Keratinocyte (primary cell): ENCODE data around the gene IRGC. TPM values are rescaled to one million over a fixed set of nuclear protein-coding genes. Genes with fewer than 3 reads are reported as not detected.

Experiments used
- DNase-seq: peaks from one replicate; pipeline ENCODE4 v3.0.0-alpha.2; 2011; ENCODE audit warnings: low read depth, missing footprints, low spot score
- FAIRE-seq: peaks from 2 replicates; lab custom pipeline; 2011; peaks lifted over from hg19 to GRCh38; lab: Jason Lieb, UNC
- H2AFZ ChIP-seq: 2 replicates; pipeline ENCODE4 v1.6.0; 2012; ENCODE audit warnings: low read length, control low read depth, inconsistent platforms; ENCODE audit not compliant: control insufficient read depth
- H3K27ac ChIP-seq: 2 replicates; pipeline ENCODE4 v1.5.1; 2011; ENCODE audit warnings: low read length; ENCODE audit not compliant: control insufficient read depth, insufficient read depth
- H3K27me3 ChIP-seq: 3 replicates; pipeline ENCODE4 v1.6.0; 2011; ENCODE audit warnings: low read length; ENCODE audit not compliant: control insufficient read depth, insufficient read depth; ENCODE audit errors: extremely low read depth
- H3K36me3 ChIP-seq, 2 experiments: 2 replicates in 1 of 2; 3 replicates in 1 of 2; pipeline ENCODE4 v1.5.1; 2011; ENCODE audit warnings: low read length in 2 of 2, mild to moderate bottlenecking in 1 of 2; ENCODE audit not compliant: control insufficient read depth in 2 of 2, insufficient read depth in 2 of 2; ENCODE audit errors: extremely low read depth in 1 of 2
- H3K4me1 ChIP-seq: 3 replicates; pipeline ENCODE4 v1.5.1; 2011; ENCODE audit warnings: low read length; ENCODE audit not compliant: control insufficient read depth, insufficient read depth; ENCODE audit errors: extremely low read depth
- H3K4me2 ChIP-seq: 3 replicates; pipeline ENCODE4 v1.6.0; 2011; ENCODE audit warnings: low read depth, low read length; ENCODE audit not compliant: control insufficient read depth, insufficient read depth; ENCODE audit errors: extremely low read depth
- H3K4me3 ChIP-seq, 3 experiments: fragments of 200-600 bp in 1 of 3; sonication (generic) in 1 of 3; 2 replicates in 2 of 3; 3 replicates in 1 of 3; pipeline ENCODE4 v1.5.1; 2011 to 2016; ENCODE audit warnings: low read length in 3 of 3, mild to moderate bottlenecking in 3 of 3, control low read depth in 2 of 3, inconsistent platforms in 1 of 3, low read depth in 1 of 3, mixed read lengths in 1 of 3, mixed run types in 1 of 3, moderate library complexity in 1 of 3; ENCODE audit not compliant: control insufficient read depth in 2 of 3, insufficient read depth in 2 of 3; ENCODE audit errors: extremely low read depth in 1 of 3
- H3K79me2 ChIP-seq: 2 replicates; pipeline ENCODE4 v1.6.0; 2012; ENCODE audit warnings: low read length; ENCODE audit not compliant: control insufficient read depth, insufficient read depth
- H3K9ac ChIP-seq: 3 replicates; pipeline ENCODE4 v1.6.0; 2011; ENCODE audit warnings: low read length; ENCODE audit not compliant: control insufficient read depth, insufficient read depth; ENCODE audit errors: extremely low read depth
- H3K9me1 ChIP-seq: 3 replicates; pipeline ENCODE4 v1.6.0; 2011; ENCODE audit warnings: low read length; ENCODE audit not compliant: control insufficient read depth, insufficient read depth; ENCODE audit errors: extremely low read depth
- H3K9me3 ChIP-seq: 2 replicates; pipeline ENCODE4 v1.5.1; 2012; ENCODE audit warnings: low read depth, low read length; ENCODE audit not compliant: control insufficient read depth
- H4K20me1 ChIP-seq: 3 replicates; pipeline ENCODE4 v1.6.0; 2011; ENCODE audit warnings: low read length; ENCODE audit not compliant: control insufficient read depth, insufficient read depth; ENCODE audit errors: extremely low read depth
- EZH2 ChIP-seq: IDR thresholded peaks from one replicate; pipeline ENCODE4 v1.6.1; 2012; ENCODE audit warnings: inconsistent platforms, mild to moderate bottlenecking, low read length, moderate library complexity
- dilution Hi-C: fragments of 300-500 bp; cut with MboI; formaldehyde crosslinking; loops from one replicate; pipeline ENCODE4 v1.7.0; 2020; ENCODE audit warnings: low sequenced_read_pairs; ENCODE audit not compliant: extremely low pct_ligation_motif_present
- polyA plus RNA-seq, 5 experiments: library from polyadenylated mRNA; depleted of rRNA in 3 of 5; stranded (reverse) in 3 of 5; stranded (forward) in 1 of 5; unstranded in 1 of 5; fragments of >200 nt; gene quantifications; 1 replicate in 1 of 5; 2 replicates in 3 of 5; 3 replicates in 1 of 5; pipeline versions ENCODE4 v1.2.1 to v1.2.3, GENCODE V29; 2011 to 2012; ENCODE audit warnings: missing spikeins in 2 of 5, low read depth in 1 of 5, low replicate concordance in 1 of 5
- TF ChIP-seq, protein P1 (sequence below), 3 experiments: IDR thresholded peaks in 1 of 3; conservative IDR thresholded peaks in 1 of 3; optimal IDR thresholded peaks in 1 of 3; 2 replicates in 2 of 3; 3 replicates in 1 of 3; pipeline versions ENCODE3 to v1.5.1; 2011; ENCODE audit warnings: low read length in 3 of 3, mild to moderate bottlenecking in 3 of 3, moderate library complexity in 2 of 3, control low read depth in 1 of 3, inconsistent platforms in 1 of 3; ENCODE audit not compliant: insufficient read depth in 2 of 3; ENCODE audit errors: extremely low read depth in 1 of 3

IRGC gene
- polyA plus RNA-seq, 1 donor (not counting 4 experiments of a cell fraction or from before 2014, with no cell fraction given), result not detected

DNA sequence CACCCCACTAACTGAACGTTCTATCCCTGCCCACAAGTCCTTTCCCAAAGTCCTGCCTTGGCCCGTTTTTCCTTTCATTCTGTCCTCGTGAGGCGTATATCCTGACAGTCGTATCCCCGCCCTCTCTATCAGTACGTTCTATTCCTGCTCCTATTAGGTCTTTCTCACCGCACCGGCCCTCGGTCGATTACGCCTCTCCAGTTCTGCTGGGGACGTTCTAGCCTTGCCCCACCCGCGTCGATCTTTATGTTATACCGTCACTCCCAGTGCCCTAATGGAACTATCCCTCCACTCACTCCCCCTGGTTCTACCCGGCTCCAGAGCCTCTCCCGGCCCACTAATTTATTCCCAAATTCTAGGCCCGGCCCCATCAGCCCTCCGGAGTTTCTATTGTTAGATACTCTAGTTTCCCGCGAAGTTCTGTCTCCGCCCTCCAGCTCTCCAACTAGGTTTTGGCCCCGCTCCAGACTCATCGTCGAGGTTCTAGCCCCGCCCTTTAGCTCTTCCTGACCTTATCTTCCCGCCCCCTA is 47.9 kb upstream of the IRGC start:
- TF ChIP-seq, protein P1, sequence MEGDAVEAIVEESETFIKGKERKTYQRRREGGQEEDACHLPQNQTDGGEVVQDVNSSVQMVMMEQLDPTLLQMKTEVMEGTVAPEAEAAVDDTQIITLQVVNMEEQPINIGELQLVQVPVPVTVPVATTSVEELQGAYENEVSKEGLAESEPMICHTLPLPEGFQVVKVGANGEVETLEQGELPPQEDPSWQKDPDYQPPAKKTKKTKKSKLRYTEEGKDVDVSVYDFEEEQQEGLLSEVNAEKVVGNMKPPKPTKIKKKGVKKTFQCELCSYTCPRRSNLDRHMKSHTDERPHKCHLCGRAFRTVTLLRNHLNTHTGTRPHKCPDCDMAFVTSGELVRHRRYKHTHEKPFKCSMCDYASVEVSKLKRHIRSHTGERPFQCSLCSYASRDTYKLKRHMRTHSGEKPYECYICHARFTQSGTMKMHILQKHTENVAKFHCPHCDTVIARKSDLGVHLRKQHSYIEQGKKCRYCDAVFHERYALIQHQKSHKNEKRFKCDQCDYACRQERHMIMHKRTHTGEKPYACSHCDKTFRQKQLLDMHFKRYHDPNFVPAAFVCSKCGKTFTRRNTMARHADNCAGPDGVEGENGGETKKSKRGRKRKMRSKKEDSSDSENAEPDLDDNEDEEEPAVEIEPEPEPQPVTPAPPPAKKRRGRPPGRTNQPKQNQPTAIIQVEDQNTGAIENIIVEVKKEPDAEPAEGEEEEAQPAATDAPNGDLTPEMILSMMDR (optimal IDR thresholded peaks at IDR 0.05 in 1 of 3, IDR thresholded peaks at IDR 0.05 in 1 of 3, conservative IDR thresholded peaks at IDR 0.05 in 1 of 3; ENCODE audit: extremely low read depth in 1 of 3, insufficient read depth in 2 of 3, low read length in 3 of 3), result no peak
- TF ChIP-seq EZH2, result no peak
- DNase-seq, result no peak
- H3K9me3 ChIP-seq, result no peaks in the 10 kb centered on the region
- H3K9me1 ChIP-seq, result peaks cover 2% of the 10 kb centered on the region
- H3K79me2 ChIP-seq, result peaks cover 31% of the 10 kb centered on the region
- H3K4me2 ChIP-seq, result peak overlapping the region; percentile 98
- peak overlapping the region; percentile 73 for H3K9ac ChIP-seq
- H3K27ac ChIP-seq, result peak overlapping the region; percentile 50
- peak overlapping the region; percentile 38 to 81 (median 75) for H3K4me3 ChIP-seq
- FAIRE-seq, result no peak
- H3K27me3 ChIP-seq, result no peaks in the 10 kb centered on the region
- H3K36me3 ChIP-seq, result peaks cover 22 to 32% of the 10 kb centered on the region in 2 experiments
- no peak overlapping the region for H2AFZ ChIP-seq
- H3K4me1 ChIP-seq, result peaks cover 18% of the 10 kb centered on the region
- H4K20me1 ChIP-seq, result peaks cover 8% of the 10 kb centered on the region
- dilution Hi-C loops, result no loop called here

GRCh38 chr19:43668406-43669109 is 47.3 kb upstream of the IRGC start:
- Histone ChIP-seq H3K9me1 (peaks cover 2% of the 10 kb centered on the region), H3K36me3 (peaks cover 21 to 31% of the 10 kb centered on the region in 2 experiments), H3K9ac (peak overlapping the region; percentile 95), H3K79me2 (peaks cover 29% of the 10 kb centered on the region), H3K4me1 (peaks cover 18% of the 10 kb centered on the region), H3K27ac (peak overlapping the region; percentile 91), H3K27me3 (no peaks in the 10 kb centered on the region), H3K9me3 (no peaks in the 10 kb centered on the region), H2AFZ (peak overlapping the region; percentile 40), H3K4me2 (peak overlapping the region; percentile 98), H4K20me1 (peaks cover 8% of the 10 kb centered on the region), H3K4me3 (peak overlapping the region; percentile 79 to 97 (median 90))
- FAIRE-seq (peak; percentile 82), DNase-seq (peak; percentile 100)
- dilution Hi-C loops, result no loop called here
- TF ChIP-seq, protein P1 (optimal IDR thresholded peaks at IDR 0.05 in 1 of 3, IDR thresholded peaks at IDR 0.05 in 1 of 3, conservative IDR thresholded peaks at IDR 0.05 in 1 of 3; ENCODE audit: extremely low read depth in 1 of 3, insufficient read depth in 2 of 3, low read length in 3 of 3), result no peak
- no peak for TF ChIP-seq EZH2
